GM21515 (cell line): Measurements from ENCODE around the gene GSTM3.
"Not testable (repeated sequence)": the region's sequence is repeated elsewhere in the genome, so short reads cannot be mapped to it uniquely, and the experiment has no call there.

Source experiments
- ATAC-seq: cut with Tn5 transposase; IDR thresholded peaks from one replicate; pipeline ENCODE4 v1.9.1; 2021; ENCODE audit not compliant: unreplicated experiment

GSTM3 gene

DNA sequence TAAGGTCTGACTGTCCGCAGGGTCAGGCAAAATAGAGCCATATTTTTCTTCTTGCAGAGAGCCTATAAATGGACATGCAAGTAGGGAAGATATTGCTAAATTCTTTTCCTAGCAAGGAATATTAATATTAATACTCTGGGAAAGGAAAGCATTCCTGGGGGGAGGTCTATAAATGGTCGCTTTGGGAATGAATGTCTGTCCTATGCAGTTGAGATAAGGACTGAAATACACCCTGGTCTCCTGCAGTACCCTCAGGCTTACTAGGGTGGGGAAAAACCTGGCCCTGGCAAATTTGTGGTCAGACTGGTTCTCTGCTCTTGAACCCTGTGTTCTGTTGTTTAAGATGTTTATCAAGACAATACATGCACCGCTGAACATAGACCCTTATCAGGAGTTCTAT is 37.9 kb downstream of the GSTM3 start:
- not testable (repeated sequence) for ATAC-seq

DNA sequence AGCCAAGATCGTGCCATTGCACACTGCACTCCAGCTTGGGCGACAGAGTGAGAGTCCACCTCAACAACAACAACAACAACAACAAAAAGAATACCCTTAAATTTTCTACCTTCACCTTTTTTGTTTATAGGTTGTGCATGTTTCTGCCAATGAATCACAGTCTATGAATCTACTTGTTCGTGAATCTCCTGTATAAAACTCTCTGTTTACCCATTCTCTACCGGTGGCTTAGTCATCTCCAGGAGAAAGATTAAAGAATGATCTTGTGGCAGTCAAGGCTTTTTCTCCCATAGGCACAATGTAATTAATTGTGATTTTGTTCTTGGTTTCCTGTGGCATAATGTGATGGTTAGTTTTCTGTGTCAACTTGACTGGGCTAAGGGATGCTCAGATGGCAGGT is 43.0 kb downstream of the GSTM3 start:
- not testable (repeated sequence) for ATAC-seq

DNA sequence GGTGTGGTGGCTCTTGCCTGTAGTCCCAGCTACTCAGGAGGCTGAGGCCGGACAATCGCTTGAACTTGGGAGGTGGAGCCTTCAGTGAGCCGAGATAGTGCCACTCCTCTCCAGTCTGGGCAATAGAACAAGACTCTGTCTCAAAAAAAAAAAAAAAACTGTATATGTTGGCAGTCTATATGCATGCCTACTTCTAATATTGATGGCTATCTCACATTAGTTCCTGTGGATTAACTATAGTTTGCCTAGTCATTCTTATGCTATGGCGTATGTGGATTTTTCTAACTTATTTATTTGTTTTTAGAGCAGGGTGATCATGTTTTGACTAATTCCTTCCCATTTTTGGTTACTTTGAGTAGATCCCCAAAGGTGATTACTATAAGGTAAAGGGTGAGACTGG is 43.8 kb downstream of the GSTM3 start:
- no peak for ATAC-seq

DNA sequence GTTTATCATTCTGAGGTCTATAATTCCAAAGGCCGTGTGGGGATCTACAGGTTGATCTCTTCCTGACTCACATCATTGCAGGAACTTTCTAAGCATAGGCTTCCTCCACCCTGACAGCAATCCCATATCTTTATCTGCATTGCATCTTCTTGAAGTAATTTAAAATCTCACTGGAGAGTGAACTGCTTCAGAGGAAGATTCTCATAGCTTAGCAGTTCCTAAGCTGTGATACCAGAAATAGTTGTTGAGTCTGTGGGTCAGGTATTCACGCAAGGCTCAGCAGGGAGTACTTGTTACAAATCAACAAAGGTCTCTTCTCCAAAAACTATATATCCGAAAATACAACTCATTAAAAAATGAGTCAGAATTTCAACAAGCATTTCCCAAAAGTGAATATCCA is 45.7 kb downstream of the GSTM3 start:
- not testable (repeated sequence) for ATAC-seq

DNA sequence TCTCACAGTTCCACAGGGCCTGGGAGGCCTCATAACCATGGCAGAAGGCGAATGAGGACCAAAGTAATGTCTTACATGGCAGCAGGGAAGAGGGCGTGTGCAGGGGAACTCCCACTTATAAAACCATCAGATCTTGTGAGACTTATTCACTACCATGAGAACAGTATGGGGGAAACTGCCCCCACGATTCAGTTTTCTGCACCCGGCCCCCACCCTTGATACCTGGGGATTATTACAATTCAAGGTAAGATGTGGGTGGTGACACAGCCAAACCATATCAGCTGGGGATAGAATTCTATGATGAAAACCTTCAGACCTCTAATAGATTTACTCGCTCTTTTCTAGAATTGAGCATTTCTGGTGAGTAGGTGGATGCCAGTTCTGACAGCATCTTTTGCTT is 46.4 kb downstream of the GSTM3 start:
- not testable (repeated sequence) for ATAC-seq

DNA sequence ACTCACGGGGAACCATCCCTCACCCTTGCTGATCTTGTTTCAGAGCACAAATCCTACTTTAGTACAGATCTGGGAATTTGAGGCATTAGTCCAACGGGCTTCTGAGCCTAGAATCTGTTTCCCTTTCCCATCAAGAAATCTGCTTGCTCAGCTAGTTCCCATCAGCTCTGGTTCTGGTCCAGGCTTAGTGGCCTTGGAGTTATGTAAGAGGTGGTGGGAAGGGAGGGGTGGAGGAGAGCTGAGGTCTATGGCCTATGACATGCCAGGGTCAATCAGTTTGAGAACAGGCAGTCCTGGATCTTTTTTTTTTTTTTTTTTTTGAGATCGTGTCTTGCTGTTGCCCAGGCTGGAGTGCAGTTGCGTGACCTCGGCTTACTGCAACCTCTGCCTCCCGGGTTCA is 49.1 kb downstream of the GSTM3 start:
- ATAC-seq, result no peak

DNA sequence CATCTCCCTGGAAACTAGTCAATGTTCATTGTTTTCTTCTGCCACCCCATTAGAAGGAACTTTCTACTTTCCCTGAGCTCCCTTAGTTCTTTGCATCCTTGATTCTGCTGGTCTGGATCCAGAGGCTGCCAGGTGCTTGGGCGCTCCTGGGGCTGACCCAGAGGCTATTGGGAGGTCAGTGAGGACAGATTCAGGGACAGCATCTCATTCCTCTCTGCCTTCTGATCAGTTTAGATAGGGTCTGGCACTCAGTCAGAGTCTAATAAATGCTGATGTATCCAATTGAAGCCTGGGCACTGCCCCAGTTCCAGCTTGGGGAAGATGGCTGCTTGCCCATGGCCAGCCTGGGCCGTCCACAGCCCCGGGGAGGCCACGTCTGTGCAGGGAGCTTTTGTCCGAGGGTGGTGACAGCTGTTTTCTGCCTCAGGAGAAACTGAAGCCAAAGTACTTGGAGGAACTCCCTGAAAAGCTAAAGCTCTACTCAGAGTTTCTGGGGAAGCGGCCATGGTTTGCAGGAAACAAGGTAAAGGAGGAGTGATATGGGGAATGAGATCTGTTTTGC is 50.9 kb downstream of the GSTM3 start:
- ATAC-seq, result no peak

DNA sequence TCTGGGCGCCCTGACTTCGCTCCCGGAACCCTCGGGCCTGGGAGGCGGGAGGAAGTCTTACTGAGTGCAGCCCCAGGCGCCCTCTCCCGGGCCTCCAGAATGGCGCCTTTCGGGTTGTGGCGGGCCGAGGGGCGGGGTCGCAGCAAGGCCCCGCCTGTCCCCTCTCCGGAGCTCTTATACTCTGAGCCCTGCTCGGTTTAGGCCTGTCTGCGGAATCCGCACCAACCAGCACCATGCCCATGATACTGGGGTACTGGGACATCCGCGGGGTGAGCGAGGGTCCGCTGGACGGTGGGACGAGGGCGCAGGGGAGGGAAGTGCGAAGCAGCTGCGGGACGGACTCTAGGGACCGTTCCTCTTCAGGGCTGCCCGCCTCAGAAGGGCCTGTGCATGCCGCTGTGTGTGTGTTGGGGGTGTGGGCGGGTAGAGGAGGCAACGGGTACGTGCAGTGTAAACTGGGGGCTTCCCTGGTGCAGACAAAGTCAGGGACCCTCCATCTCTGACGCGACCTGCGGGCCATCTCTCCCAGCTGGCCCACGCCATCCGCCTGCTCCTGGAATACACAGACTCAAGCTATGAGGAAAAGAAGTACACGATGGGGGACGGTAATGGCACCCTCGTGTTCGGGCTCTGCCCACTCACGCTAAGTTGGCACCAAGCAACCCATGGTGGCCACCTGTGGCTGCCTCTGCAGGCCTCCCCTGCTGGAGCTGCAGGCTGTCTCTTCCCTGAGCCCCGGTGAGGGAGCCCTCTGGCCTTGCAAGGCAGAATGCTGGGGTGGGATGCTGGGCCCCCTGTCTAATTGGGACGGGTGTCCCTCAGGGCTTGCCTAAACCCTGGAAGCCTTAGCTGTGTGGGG is 53.0 kb downstream of the GSTM3 start, which contains the start of gene GSTM1:
Gene GSTM1, plus strand, starts transcription at position 177 of the 859 bp plus-strand sequence. Its CDS starts 57 bp downstream, at position 234.
- no peak for ATAC-seq

DNA sequence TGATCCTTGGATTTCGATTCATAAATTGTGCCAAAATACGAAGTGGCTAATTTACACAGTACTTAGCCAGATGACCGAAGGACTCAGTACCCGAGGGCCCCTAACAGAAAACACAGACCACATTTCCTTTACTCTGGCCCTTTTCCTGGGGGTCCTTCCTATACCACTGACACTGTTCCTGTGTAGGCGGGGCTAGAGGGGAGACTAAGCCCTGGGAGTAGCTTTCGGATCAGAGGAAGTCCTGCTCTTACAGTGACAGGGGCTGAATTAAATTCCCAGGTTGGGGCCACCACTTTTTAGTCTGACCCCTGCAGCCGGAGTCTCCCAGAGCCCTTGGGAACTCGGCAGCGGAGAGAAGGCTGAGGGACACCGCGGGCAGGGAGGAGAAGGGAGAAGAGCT is 53.7 kb downstream of the GSTM3 start:
- ATAC-seq, result not testable (repeated sequence)

DNA sequence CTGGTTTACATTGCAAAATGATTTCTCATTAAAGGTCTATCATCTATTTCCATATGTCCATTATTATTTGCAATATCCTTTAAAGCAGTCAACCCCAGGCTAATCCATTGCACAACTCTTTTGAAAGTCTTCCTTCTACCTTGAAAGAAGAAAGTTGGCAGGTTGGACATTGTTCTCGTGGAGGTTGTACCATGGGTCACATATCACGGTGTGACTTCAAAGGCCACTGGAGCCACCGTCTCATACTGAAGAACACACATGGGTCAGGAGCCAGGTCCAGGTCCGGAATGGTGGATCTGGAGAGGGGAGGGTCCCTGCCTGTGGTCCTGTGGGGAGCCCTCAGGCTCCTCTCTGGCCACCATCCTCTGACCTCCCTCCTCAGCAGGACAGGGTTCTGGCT is 54.9 kb downstream of the GSTM3 start:
- not testable (repeated sequence) for ATAC-seq

DNA sequence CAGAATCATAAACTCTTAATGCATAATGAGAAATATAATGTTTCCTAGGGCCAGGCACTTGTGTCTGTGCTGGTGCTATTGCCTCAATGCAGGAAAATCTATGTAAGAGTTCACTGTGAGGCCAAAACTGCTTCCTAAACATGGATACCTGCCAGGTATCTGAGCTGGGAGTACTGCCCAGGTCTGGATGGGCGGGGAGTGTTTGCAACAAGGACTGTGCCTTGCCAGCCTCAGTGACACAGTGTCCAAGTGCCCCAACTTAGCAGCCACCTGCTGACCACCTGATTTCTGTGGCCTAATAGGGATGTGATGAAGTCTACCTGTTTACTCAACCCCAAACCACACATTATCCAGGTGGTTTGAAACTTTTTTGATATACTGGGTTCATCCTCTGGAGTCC is 55.4 kb downstream of the GSTM3 start:
- ATAC-seq, result not testable (repeated sequence)

DNA sequence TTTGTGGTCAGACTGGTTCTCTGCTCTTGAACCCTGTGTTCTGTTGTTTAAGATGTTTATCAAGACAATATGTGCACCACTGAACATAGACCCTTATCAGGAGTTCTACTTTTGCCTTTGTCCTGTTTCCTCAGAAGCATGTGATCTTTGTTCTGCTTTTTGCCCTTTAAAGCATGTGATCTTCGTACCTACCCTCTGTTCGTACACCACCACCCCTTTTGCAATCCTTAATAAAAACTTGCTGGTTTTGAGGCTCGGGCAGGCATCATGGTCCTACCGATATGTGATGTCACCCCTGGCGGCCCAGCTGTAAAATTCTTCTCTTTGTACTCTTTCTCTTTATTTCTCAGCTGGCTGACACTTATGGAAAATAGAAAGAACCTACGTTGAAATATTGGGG is 56.1 kb downstream of the GSTM3 start:
- not testable (repeated sequence) for ATAC-seq
